SU-DHL-6 (cell line): ENCODE measurements around the gene TMEM129.

Source experiments
- EZH2phosphoT487 ChIP-seq: fragments of 200-600 bp; sonication (generic), shearing (Covaris generic); conservative IDR thresholded peaks from 2 replicates; pipeline ENCODE4 v1.6.1; 2018; ENCODE audit warnings: mild to moderate bottlenecking, antibody characterized with exemption, low read length, moderate library complexity, mixed read lengths
- TF ChIP-seq, protein P1 (sequence below): fragments of 200-600 bp; sonication (generic); IDR thresholded peaks from one replicate; pipeline ENCODE4 v1.5.1; 2017; ENCODE audit warnings: antibody characterized with exemption, mild to moderate bottlenecking, low read length, moderate library complexity; ENCODE audit not compliant: insufficient read depth, poor library complexity, severe bottlenecking

DNA sequence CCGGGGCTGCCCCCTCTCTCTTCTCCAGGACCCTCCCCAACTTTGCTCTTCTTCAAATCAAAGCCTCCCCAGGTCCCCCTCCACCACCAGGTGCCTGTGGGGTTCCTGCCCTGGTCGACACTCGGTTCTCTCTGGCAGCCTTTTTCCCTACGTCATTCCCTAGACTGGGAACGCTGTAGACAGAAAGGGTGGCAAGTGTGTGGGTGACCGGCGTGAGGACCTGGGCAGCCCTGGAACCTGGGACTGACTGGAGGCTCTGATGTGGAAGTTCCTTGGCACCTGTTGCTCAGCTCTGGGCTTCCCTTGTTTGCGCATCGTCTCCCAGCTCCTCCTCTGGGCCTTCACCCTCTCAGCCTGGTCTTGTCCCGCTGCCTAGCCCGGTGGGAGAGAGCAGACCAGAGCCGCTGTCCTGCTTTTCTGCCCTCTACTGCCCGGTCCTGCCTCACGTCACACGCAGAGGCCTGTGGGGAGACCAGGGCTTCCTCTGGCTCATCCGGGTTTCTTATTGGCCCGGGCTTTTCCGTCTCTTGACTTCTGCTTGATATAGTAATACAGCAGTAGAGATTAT lies 1.5 kb upstream of the TMEM129 start:
- TF ChIP-seq, protein P1, sequence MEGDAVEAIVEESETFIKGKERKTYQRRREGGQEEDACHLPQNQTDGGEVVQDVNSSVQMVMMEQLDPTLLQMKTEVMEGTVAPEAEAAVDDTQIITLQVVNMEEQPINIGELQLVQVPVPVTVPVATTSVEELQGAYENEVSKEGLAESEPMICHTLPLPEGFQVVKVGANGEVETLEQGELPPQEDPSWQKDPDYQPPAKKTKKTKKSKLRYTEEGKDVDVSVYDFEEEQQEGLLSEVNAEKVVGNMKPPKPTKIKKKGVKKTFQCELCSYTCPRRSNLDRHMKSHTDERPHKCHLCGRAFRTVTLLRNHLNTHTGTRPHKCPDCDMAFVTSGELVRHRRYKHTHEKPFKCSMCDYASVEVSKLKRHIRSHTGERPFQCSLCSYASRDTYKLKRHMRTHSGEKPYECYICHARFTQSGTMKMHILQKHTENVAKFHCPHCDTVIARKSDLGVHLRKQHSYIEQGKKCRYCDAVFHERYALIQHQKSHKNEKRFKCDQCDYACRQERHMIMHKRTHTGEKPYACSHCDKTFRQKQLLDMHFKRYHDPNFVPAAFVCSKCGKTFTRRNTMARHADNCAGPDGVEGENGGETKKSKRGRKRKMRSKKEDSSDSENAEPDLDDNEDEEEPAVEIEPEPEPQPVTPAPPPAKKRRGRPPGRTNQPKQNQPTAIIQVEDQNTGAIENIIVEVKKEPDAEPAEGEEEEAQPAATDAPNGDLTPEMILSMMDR, result no peak
- no peak for TF ChIP-seq EZH2phosphoT487
